ENCODE measurements around the gene DVL2.

- TF ChIP-seq POLR2A (IDR thresholded peaks at IDR 0.05; ENCODE audit: low read depth), result no peak
- TF ChIP-seq CTCF (IDR thresholded peaks at IDR 0.05), result no peak
- TF ChIP-seq POLR2AphosphoS5 (IDR thresholded peaks at IDR 0.05), result no peak
Observed at GRCh38 chr17:7218758-7219157, 15.6 kb downstream of the DVL2 start.
